Measurements from ENCODE around the gene STARD3.

DNA sequence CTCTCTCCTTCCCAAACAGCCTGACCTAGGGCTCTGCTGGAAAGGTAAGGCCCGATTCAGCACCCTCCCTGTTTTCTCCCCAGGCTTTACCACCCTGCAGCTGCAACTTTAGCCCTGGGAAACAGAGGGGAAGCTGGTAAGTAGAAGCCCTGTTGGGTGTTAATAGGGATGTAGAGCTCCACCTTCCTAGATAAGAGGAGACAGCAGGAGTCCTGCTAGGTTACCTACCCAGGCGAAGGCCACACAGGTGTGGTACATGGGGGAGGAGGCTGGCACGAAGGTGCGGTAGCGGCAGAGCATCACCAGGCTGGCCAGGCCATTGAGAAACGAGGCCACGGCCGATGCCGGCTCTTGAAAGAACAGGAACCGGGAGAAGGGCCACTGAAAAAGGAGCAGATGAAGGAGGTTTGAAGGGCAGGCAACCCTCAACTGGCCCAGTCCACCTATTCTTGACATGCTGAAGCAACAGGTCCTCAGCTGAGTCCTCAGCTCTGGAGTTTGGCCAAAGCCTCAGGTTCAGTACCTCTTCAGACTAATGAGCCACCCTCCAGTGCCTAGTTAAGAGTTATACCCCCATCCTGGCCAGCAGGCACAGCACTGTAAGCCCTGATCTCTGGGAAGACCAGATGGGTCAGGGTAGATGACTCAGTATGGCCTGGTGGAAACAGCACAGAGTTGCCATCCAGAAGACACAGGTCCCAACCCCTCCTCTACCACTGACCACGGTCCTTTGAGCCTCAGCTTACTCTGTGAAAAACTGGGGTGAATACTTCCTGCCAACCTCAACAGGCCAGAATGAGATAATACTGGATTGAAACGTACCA is 47.6 kb downstream of the STARD3 start:
- TF ChIP-seq, protein P1, sequence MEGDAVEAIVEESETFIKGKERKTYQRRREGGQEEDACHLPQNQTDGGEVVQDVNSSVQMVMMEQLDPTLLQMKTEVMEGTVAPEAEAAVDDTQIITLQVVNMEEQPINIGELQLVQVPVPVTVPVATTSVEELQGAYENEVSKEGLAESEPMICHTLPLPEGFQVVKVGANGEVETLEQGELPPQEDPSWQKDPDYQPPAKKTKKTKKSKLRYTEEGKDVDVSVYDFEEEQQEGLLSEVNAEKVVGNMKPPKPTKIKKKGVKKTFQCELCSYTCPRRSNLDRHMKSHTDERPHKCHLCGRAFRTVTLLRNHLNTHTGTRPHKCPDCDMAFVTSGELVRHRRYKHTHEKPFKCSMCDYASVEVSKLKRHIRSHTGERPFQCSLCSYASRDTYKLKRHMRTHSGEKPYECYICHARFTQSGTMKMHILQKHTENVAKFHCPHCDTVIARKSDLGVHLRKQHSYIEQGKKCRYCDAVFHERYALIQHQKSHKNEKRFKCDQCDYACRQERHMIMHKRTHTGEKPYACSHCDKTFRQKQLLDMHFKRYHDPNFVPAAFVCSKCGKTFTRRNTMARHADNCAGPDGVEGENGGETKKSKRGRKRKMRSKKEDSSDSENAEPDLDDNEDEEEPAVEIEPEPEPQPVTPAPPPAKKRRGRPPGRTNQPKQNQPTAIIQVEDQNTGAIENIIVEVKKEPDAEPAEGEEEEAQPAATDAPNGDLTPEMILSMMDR (IDR thresholded peaks at IDR 0.05; ENCODE audit: extremely low read depth in 1 of 2, insufficient read depth in 1 of 2, low read depth in 1 of 2, low read length in 2 of 2) = no peak
- TF ChIP-seq POLR2A (IDR thresholded peaks at IDR 0.05; ENCODE audit: low read depth, low read length) = no peak
- TF ChIP-seq GATA2 (IDR thresholded peaks at IDR 0.05; ENCODE audit: insufficient read depth, insufficient read length, low read depth, low read length) = no peak

Data from endothelial cell of umbilical vein (primary cell).